Stimulated activated CD4-positive, alpha-beta T cell treated with anti-CD3 and anti-CD28 coated beads, TNF-alpha, amount 100 ng/mL, for 24 hours (primary cell): ENCODE results near the gene ALLC.

ENCODE experiments used
- DNase-seq, 3 experiments: peaks; one replicate each; pipeline ENCODE4 v3.0.0-alpha.2; 2020; ENCODE audit warnings: low read depth in 3 of 3

Gene ALLC

DNA sequence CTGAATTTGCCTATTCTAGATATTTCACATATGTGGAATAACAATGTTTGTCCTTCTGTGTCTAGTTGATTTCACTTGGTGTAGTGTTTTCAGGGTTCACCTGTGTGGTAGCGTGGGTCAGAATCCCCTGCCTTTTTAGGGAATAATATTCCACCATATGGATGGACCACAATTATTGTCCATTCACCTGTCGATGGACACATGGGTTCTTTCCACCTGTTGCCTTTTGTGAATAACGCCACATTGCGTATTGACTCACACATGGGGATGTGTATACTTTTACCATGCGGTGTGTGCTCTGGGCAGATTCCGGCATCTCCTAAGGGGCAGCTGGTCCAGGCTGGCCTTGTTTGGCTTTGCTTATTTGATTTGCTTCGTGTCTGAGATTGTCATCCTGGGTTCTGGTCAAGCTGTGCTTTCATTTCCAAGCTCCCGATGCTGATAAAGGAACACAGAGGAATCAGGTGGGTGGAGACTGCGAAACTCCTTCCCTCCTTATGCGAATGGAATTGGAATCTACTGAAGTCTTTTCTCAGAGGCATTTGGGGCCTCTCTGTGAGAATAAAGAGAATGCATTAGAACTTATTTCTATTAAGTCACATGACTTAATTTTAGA, 18.9 kb upstream of the ALLC start:
- no peak for DNase-seq

DNA sequence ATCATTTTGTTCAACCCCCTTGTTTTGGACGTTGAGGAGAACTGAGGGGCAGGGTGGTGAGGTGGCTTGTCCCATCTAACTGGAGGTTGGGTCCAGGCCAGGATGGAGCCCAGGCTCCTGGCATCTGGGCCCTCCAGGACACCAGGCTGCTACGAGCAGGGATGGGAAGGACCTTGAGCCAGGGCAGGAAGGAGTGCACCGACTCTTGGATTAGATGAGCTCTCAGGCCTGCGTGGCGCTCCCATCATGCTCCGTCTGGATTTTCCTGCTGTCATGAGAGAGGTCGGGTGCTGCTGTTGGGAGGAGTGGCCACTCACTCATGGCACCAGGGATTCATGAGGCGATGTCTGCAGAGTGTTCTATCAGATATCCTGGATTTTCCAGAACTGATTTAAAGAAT, 18.3 kb upstream of the ALLC start:
- no peak for DNase-seq

DNA sequence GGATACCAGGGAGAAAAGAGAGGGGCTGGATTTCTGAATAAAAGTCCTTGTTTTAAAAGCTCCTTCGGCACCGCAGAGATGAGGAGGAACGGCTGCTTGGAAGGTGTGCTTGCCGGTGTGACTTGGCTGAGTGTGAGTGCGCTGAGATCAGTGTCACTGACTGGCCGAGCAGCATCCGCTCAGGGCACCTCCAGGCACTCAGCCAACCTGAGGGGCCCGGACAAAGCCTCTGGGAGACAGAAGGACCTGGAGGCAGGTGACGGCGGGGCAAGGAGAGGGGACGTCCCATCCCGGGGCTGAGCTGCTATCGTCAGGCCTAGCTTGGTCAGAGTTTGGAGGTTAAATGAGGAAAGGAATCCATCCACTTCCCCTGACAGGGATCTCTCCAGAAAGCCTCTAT, 16.8 kb upstream of the ALLC start:
- no peak for DNase-seq

DNA sequence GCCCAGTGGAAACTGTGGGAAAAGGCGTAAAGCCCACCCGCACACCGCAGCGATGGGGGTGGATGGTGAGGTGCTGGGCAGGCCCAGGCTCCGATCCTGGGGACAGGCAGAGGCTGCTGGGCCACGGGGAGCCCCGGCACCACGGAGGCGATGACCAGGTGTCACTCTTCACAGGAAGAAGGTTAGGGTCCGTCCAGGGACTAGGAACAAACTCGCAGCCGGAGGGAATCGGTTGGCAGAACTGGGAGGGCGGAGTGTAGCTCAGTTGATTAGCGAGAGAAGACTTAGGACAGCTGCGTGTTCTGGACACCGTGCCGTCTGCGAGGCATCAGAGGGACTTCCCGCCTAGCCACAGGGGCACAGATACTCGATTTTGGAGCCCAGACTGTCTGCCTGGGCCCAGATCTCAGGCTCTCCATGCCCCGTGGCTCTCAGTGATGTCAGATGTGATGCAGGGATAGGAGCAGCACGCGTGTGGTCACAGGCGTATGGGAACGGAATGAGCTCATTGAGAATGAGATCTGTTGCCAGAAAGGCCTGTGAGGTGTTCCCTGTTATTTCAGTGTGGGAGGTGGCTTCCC, 16.1 kb upstream of the ALLC start:
- no peak for DNase-seq

DNA sequence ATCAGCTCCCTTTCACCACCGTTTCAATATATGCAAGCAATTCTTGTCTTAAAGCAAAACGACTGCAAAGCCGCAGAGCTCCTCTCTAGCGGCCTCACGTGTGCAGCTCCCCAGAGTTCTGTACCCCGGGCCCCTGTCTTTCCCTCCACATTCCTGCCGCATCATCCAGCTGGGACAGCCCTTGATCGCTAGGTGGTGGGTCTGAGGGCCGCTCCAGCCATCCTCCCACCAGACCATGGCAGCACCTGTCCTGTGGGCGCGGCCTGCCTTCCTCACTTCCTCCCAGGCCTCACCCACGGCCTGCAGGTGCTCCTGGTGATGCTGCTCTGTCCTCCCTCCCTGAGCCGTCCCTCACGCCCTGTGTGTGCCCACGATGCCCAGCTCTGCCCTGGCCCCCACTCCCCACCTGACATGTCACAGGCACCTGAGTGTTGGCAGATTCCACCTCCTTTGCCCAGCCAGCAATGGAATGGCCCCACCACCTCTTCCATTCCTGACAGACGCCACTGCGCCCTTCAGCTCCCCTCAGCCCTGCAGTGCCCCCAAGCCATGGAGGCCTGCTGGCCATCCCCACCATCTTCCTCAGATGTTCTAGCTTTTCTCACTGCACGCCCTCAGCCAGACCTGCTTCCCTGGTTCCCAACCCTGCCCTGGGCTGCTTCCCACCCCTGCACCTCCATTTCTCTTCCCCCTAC, 15.3 kb upstream of the ALLC start:
- no peak for DNase-seq

DNA sequence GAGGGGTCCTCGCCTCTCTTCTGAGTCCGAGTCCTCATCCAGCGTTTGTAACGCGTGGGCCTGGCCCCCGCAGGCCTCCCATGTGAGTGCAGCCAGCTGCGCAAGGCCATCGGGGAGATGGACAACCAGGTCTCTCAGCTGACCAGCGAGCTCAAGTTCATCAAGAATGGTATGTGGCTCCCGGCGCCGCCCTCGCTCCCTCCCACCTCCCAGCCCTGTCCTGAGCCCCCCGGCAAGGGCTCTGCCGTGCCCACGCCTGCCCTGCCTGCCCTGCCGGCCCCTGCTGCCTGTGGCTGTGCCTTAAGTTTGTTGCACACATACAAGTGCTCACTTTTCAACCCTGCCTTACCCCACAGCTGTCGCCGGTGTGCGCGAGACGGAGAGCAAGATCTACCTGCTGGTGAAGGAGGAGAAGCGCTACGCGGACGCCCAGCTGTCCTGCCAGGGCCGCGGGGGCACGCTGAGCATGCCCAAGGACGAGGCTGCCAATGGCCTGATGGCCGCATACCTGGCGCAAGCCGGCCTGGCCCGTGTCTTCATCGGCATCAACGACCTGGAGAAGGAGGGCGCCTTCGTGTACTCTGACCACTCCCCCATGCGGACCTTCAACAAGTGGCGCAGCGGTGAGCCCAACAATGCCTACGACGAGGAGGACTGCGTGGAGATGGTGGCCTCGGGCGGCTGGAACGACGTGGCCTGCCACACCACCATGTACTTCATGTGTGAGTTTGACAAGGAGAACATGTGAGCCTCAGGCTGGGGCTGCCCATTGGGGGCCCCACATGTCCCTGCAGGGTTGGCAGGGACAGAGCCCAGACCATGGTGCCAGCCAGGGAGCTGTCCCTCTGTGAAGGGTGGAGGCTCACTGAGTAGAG, 14.4 kb upstream of the ALLC start:
- no peak for DNase-seq

DNA sequence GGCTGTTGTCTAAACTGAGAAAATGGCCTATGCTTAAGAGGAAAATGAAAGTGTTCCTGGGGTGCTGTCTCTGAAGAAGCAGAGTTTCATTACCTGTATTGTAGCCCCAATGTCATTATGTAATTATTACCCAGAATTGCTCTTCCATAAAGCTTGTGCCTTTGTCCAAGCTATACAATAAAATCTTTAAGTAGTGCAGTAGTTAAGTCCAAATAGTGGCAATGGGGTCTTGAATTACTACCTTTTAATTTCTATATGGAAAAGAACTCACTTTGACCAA, 13.8 kb upstream of the ALLC start:
- no peak for DNase-seq

DNA sequence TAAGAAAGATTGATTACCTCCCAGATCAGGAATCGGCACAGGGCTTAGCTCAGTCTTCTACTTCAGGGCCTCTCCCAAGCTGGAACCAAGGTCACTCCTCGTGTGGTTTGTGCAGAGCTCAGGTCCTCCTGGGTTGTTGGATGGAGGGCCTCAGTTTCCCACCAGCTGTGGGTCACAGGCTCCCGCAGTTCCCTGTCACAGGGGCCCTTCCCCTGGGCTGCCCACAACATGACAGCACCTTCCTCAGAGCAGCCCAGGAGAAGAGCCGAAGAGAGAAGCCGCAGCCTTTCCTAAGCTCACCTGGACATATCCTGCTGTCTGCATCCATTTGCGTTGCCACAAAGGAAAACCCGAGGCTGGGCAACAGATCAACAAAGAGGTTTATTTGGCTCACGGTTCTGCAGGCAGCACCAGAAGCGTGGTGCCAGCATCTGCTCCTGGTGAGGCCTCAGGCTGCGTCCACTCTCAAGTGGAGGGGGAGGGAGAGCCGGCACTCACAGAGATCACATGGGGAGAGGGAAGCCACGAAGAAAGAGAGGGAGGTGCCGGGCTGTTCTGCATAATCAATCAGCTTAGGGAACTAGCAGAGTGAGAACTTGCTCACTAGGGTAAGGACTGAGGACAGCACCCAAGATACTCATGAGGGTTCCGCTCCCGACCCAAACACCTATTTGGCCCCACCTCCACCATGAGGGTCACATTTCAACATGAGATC, 13.0 kb upstream of the ALLC start:
- DNase-seq: no peak

DNA sequence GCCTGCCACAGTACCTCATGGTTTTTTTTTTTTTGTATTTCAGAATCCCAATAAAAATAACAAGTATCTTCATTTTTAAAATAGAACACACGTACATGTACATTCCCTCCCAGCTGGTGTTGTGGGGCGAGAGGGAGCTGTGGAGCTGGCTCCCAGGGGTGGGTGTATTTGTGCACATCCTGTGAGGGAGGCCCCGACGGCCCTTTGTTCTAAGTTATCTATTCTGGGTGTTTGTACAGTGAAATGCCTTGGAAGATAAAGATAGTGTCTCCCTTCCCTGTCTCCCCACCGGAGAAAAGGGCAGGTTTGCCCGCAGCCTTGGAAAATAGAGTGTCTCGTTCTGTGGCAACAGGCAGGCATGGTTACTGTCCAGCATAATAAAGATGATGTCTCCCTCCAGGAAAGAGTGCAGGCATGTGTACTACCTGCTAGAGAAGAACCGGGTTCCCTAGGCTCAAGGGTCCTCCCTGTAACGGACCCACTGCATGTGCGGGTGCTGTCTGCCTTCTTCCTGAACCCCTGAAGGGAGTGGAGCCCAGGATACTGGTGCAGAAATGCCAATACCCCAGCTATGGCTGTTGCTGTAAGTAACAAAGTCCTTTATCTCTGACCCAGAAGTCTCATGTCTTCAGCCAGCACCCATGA, 12.1 kb upstream of the ALLC start:
- no peak for DNase-seq

DNA sequence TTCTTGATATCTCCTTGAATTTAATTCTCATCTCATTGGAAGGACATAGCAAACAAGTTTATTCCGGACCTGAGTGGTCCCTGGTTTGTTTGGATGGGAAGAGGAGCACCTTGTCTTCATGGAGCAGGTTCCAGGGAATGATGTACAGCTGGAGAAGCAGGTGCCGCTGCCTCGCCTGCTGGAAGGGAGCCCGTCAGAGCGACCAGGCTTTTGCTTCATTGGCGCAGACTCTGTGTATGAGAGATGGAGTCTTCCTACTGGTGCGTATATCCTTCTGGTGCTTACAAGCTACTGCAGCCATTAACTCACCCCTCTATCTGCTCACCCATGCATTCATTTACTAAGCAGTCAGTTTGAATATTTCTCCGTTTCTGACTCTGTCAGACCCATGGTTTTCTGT, 11.6 kb upstream of the ALLC start:
- DNase-seq: no peak

DNA sequence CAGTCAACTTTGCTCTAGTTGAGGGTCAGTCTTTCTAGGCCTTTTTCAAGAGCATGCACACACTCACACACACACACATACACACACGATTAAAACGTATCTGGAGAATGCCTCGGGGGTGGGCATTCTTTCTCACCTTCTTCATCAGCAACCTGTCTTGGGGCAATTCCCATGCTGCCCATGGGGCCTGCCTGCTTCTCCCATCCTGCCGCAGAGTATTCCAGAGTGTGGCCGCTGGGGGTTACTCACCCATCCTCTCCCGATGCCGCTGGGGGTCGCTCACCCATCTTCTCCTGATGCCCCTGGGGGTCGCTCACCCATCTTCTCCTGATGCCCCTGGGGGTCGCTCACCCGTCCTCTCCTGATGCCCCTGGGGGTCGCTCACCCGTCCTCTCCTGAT, 10.8 kb upstream of the ALLC start:
- no peak for DNase-seq

DNA sequence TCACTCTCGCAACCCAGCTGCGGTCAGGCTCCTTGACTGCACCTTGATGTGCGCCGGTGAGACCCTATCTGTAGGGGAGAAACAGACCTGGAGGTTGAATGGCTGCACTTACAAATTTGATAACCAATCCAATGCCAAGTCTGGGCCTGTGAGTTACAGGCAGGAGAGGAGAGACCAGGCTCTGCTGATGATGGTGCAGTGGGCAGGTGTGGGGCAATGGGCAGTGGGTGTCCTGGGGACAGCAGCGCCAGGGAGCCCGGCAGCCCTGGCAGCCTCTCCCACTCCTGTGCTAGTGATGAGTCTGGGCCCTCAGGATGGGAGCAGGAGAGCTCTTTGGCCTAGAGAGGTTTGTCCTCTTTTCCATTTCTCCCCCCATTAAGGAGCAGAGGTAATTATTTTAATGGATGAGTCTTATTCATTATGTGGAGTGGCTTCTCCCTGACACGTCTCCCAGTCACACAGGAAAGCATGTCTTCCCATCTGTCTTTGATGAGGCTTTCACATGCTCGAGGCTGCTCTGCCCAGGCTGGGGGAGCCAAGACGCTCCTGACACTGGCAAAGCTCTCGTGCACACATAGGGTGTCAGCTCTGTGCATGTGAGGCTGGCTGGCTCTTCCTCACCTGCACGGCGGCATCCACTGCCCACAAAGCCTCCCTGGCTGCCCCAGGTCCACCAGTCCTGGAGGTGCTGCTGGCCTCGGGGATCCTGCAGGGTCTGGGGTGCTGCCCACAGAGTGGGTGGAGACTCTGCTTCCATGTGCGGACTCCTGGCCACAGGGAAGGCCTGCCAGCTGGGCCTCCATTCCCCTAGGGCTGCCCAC, 10.0 kb upstream of the ALLC start:
- no peak for DNase-seq

DNA sequence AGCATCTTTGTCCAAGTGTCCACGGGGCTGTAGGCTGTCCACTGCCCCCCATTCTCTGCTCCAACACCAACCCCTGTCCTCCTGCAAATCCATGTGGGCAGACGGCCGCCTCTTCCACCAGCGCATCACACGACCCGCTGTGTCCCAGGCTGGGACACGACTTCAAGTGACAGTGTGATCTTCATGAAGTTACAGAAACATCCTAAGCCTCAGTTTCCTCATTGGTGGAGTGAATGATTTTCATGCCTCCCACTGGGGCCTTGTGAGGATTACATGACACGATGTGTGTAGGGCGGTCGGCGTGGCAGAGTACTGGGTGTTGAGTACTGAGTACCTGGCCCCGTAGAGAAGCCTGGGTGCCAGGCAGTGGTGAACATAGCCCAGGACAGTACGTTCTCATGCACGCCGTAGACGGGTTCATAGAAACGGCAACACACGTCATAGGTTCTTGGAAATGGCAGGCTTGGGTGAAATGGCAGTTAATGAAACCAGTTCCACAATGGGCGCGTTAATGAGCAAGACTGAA, 9.3 kb upstream of the ALLC start:
- no peak for DNase-seq

DNA sequence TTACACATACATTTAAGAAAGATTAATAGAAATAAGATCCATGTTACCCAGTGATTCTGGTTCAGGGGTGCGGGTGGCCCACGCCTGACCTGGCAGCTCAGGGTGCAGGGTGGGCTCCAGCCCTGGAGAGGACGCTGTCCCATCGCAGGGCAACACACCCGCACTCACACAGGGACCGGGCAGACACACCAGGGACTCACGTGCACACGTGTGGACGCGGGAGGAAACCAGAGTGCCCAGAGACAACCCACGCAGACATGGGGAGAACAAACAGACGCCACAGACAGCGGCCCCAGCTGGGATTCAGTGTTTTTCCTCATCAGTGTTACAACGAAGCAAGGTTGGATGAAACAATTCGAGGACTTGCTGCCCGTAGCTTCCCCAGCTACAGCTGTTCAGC, 8.4 kb upstream of the ALLC start:
- DNase-seq: no peak

DNA sequence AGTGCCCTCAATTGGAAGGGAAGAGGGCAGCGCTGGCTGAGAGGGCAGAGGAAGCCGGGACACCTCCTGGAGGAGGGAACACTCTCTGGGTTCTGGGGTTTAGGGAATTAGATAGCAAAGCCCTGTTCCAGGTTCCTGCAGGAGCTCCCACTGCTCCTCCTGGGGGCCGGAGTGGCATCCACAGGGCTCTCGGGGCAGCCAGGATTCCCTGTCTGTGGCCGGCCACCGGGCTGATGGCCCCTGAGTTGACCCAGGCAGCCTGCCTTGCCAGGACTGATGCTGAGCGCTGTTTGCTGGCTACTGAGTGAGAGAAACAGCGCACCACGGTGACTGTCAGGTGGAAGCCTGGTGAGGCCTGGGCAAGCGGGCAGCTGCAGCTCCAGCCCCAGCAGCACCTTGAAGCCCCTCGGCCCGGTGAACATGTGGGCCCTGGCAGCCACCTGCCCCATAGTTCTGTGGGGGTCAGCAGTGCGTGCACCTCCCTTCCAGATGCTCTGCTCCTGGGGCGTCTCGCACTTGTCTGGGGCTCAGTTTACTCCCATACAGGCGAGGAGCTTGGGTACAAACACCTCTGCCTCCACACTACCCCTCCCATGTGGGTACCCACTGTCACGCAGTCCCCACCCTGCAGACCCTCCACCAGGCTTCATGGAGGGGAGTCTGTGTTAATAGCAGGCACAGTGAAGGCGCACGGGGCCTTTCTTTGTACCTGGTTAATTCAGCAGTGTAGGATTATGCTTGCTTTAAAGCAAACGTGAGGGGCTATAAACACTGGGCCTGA, 7.7 kb upstream of the ALLC start:
- no peak for DNase-seq

DNA sequence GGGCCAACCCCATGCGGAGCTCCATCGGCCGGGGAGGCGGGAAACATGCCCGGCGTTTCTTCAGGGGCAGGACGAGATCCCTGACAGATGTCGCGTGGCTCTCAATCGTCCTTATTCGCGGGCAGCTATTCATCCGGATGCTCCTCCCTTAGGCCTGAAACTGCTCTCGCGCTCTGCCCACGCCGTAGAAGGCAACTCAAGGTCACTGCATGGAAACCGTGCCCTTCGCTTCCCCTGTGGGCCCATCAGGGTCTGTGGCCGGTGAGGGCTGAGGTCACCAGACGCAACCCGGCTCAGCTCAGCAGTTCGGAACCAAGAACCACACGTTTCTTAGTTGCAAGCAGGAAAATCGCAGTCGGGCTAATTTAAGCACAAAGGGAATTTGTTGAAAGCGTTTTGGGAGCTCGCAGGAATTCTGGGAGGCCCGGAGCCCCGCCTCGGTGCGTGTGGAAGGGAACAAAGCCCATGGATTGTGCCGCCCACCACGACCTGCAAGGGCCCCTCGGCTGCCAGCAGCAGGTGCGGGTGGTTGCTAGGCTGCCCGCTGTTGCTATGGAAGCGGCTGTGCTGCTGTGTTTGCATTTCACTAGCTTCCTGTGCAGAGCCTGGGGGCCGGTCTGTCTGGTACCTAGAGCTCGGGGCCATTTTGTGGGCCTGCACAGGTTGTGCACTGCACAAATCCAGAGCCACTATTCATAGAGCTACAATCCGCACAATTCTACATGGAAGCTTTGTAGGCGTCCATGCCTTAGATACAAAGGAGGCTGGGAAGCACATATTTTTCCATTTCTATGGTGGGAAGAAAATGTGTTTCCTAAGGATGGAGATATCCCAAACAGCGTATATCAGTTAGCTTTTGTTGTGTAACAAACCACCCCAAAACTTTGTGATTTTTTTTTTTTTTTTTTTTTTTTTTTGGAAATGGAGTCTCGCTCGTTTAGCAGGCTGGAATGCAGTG, 6.0 kb upstream of the ALLC start:
- DNase-seq: peak; percentile 22 to 64 (median 37)

DNA sequence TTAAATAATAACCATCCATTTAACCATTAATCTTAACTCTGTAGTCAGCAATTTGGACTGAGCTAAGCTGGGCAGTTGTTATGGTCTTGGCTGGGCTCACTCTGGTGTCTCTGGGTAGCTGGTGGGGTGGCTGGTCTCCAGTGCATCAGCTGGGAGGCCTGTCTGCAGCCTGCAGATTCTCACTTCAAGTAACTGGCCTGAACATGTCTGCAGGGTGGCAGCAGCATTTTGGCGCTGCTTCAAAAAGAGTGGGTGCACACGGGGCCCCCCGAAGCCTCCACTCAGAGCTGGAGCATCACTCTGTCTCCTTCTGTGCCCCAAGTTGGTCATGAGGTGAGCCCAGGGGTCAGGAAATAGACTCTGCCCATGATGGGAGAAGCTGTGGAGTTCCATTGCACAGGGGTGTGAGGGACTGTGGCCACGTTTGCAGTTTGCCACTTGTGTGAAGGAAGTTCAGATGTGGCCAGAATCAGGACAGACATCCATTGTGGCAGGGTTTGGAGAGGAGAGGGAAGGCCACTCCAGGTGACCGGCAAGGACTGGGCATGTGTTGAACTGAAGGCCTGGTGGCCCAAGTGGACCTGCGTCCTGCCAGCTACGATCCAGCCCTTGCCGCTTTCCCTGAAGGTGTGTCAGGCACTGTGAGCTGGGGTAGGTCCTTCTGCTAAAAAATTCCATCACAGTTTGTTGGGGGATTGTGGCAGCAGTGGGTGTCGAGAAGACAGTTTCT, 4.9 kb upstream of the ALLC start:
- DNase-seq: no peak

DNA sequence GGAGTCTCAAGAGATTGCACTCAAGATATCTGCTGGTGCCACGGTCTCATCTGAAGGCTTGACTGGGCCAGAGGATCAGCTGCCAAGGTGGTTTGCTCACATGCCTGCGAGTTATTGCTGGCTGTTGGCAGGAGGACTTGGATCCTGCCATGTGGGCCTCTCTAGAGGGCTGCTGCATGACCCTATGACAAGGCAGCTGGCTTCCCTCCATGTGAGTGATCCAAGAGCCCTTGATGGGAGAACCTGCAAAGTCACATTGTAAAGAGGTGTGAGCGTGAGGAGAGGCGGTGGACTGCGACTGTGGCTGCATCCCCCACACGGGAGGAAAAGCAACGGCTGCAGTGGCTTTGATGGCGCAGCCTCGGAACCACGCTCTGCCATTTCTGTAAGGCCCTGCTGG, 4.0 kb upstream of the ALLC start:
- DNase-seq: no peak
